Activated T-helper 1 cell treated with Interleukin-2 at 50 U/mL for 16 hours (primary cell): Measurements from ENCODE around the gene CHST14.
"Not testable (repeated sequence)": the region's sequence is repeated elsewhere in the genome, so short reads cannot be mapped to it uniquely, and the experiment has no call there.

Experiments
- DNase-seq: peaks from one replicate; pipeline ENCODE4 v3.0.0-alpha.2; 2020; ENCODE audit warnings: low read depth

The CHST14 gene

GRCh38 chr15:40441565-40442531, 28.9 kb upstream of the CHST14 start:
- DNase-seq: no peak

DNA sequence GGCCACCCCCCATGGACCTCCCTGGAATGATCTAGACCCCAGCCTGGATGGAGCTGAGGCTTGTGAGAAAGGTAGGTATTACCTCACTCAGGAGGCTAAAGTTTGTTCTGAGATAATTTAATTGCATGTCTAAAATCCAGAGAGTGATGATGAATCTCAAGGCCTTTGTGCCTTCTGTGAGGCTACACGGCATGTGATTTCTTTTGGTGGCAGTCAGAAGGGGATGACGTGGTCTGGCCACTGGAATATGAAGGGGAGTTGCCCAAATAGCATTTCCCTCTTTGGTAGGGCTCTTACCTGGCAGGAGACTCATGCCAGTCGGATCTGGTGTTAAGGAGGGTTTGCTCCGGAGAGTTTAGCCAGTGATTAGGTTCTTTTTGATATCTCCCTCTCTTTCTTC, 27.5 kb upstream of the CHST14 start:
- DNase-seq: no peak

GRCh38 chr15:40443846-40444245, 26.9 kb upstream of the CHST14 start:
- DNase-seq: no peak

DNA sequence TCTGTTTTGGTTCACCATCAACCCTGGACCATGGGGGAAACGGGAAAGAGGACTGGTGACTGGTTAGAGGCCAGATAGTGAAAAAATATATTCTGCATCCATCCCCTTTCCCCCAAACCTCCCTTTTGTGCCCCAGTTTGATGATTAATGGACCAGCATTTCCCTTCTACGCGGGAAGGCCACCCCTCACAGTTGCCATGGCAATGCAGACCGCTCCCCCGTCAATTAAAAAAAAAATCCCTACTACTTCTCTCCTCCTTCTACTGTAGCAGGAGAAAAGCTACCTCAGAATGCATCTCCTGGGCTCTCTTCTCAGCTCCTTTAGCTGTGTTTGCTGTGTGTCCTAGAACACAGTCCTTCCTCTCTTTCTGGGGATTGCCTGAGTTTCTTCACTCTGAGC, 26.0 kb upstream of the CHST14 start:
- no peak for DNase-seq

- no peak for DNase-seq
These were observed 25.3 kb upstream of the CHST14 start for GRCh38 chr15:40445421-40445922.

DNA sequence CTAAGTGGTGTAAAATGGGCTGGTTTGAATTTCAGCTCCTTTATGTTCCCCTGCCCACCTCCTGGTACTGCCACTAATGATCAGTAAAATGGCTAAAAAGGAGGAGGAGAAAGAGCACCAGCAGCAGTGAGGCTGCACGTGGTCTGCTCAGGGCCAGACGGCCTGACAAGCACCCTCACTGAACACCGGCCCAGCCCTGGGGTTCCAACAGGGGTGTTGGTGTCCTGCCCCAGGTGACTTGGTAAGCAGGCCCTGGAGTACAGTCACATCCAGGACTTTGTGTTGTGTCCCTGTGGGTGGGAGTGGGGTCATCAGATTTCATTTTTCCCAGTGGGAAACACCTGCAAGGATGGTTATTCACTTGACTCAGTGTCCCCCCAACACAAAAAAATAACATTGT, 24.6 kb upstream of the CHST14 start:
- no peak for DNase-seq

DNA sequence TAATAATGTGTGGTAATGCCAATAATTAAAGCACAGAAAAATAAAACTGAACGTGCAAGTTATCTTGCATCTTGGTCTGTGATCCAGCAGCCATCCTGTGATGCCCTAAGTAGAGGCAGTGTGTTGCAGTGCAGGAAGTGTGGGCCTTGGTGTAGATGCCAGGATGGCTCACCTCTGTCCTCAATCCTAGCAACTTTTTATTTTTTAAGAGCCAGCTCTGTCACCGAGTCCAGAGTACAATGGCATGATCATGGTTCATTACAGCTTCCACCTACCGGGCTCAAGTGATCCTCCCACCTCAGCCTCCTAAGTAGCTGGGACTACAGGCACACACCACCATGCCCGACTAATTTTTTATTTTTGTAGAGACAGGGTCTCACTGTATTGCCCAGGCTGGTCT, 22.4 kb upstream of the CHST14 start:
- no peak for DNase-seq

DNA sequence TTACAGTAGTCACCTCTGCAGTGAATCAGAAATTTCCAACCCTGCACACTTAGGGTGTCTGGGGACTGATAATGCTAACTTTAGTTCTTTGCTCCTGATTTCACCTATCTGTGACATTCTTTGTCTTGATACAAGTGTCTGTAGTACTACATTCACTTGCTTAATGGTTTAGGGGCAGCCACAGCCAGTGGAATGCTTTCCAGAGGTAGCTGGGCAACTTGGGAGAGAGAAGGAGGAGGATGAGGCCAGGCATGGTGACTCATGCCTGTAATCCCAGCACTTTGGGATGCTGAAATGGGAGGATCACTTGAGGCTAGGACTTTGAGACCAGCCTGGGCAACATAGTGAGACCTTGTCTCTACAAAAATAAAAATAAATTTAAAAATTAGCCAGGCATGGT, 21.5 kb upstream of the CHST14 start:
- DNase-seq: no peak

- DNase-seq: no peak
These were observed 20.7 kb upstream of the CHST14 start for GRCh38 chr15:40450047-40450446.

DNA sequence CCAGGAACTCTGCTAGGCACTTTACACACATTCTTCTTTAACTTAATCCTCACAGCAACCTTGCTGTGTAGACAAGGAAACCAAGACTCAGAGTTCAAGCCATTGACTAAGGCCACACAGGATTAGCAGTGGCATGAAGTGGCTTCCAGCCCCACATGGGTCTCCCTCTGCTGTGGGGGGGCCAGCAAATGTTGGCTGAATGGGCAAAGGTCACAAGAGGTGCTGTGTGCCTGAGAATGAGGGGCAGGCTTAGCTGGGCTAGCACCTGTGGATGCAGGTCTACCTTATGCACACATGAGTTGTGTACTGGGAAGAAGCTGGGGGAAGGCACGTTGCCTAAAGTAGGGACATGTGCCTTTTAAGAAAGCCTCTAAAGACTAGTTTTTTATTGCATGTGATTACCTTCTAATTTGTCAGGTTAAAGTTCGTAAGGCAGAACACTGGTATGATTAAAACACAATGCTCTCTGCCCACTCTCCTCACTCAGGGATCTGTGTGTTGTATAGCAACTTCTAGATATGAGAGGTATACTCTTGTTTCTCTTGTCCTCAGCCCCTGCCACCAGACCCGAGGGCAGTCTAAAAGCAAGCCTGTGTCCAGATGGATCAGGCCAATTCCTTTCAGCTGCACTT, 19.1 kb upstream of the CHST14 start:
- no peak for DNase-seq

- no peak for DNase-seq
These were observed 18.3 kb upstream of the CHST14 start for GRCh38 chr15:40452296-40453090.

DNA sequence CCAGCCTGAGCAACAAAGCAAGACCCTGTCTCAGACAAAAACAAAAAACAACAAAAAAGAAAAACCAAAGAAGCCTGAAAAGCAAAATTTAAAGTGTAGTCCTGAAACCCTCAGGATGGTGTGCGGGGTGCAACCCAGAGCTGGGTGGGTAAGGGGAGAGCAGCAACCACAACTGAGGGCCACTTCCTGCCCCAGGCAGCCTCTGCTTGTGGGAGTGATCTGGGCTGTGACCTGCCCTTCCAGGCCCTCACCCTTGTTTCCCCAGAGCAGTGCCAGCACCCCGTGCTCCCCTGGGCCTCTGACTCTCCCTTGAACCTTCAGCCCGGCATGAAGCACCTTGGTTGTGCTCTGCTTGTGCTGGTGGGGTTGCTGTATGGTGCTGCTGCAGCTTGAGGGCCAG, 16.8 kb upstream of the CHST14 start:
- DNase-seq: not testable (repeated sequence)

DNA sequence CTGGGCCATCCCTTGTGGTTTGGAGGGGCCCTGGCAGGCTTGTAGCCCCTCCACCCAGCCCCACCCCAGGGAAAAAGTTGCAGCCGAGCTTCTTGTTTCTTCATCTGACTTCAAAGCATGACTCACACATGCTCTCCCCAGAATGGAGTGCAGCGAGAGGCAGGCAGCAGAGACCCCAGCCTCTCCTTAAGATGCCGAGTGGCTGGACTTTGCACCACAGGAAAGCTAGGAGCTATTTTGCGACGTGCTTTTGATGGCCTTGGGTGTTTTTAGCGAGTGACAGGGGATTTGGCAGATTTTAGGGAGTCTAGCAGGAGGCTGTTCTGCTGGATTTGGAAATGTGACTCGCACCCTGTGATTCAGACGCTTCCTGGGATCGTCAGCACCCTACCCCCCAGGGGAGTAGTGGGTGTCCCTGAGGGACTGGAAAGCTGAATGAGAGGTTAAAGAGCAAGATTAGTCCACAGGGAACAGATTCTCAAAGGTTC, 15.8 kb upstream of the CHST14 start:
- DNase-seq: no peak

- DNase-seq: no peak
These were observed 14.5 kb upstream of the CHST14 start for GRCh38 chr15:40456299-40456712.

DNA sequence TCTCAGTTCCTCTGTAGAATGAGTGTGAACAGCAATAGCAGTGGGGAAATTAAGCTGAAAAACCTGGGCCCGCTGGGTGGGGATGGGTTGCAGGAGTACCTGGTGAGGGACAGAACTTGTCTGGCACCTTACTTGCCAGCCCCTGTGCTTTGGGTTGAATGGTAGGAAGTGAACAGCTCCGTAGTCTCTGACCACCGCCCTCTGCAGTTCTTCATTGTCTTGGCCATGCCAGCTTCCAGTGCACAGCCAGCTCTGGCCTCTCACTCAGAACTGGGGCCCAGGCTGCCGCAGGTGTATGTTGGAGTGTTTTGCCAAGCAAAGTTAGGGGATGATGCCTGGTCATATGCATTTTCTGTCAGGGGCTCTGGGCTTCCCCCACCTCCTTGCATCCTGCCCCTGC, 14.0 kb upstream of the CHST14 start:
- no peak for DNase-seq

DNA sequence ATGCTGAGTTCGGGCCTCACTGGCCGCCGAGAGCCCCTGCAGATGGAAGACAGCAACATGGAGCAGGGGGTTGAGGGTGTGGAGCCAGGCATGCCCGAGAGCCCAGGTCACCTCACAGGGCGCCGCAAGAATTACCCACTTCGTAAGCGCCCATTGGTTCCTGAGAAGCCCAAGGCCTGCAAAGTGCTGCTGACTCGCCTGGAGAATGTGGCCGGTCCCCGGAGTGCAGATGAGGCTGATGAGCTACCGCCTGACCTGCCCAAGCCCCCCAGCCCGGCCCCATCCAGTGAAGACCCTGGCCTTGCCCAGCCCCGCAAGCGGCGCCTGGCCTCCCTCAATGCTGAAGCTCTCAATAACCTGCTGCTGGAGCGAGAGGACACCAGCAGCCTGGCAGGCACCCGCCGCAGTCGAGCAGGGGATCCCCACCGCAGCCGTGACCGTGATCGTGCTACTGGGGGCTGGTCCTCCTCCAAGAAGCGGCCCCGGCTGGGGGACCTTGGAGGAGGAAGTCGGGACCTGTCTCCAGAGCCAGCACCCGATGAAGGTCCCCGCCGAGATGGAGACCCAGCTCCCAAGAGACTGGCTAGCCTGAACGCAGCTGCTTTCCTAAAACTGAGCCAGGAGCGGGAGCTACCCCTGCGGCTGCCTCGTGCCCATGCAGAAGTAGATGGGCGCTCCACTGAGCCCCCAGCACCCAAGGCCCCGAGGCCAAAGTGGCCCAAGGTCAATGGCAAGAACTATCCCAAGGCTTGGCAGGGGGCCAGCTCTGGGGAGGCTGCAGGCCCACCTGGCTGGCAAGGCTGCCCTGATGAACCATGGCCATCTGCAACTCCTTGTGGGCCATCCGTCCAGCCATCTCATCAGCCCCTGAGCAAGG, 12.1 kb upstream of the CHST14 start:
- DNase-seq: no peak

- no peak for DNase-seq
These were observed 11.3 kb upstream of the CHST14 start for GRCh38 chr15:40459391-40460015.

- no peak for DNase-seq
These were observed 10.4 kb upstream of the CHST14 start for GRCh38 chr15:40460404-40460803.

DNA sequence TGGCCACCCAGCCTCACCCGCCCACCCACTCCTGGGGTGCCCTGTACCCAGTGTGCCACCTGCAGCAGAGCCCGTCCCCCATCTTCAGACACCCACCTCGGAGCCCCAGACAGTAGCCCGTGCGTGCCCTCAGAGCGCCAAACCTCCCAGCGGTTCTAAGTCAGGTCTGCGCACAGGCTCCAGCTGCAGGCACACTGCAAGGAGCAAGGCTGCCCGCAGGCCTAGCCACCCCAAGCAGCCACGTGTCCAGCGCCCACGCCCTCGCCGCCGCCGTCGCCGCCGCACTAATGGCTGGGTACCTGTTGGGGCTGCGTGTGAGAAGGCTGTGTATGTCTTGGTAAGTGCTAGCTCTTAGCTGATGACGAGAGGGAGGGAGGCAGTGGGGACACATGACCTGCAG, 8.8 kb upstream of the CHST14 start:
- no peak for DNase-seq

DNA sequence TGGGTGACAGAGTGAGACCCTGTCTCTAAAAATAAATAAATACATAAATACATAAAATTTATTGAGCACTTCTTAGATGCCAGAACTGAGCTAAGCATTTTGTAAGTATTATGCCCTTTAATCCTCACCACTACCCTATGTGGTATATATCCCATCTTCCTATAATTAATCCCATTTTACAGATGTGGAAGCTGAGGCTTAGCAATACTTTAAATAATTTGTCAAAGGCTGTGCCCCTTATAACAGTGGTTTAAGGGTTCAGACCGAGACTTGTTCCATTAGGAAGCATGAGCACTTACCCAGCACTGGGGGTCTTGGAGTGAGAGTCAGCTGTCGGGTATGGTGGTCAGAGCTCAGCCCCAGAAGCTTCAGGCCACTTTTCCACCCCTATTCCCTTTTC, 7.5 kb upstream of the CHST14 start:
- DNase-seq: no peak
